Transverse colon (tissue), 4 donors: ENCODE results near the gene GAS7. TPM values are rescaled to one million over a fixed set of nuclear protein-coding genes. Genes with fewer than 3 reads are reported as not detected.
A peak's percentile ranks its signal among the peaks of the same experiment; 100 is the strongest.

ENCODE experiments used
- DNase-seq: peaks from one replicate; pipeline ENCODE4 v3.0.0-alpha.2; 2019
- H3K27ac ChIP-seq, 4 donors: fragments of 200-600 bp; sonication (generic); 2 replicates each; pipeline ENCODE4 v1.5.1; 2016 to 2018; ENCODE audit warnings: inconsistent platforms in 4 of 4
- H3K27me3 ChIP-seq: fragments of 200-600 bp; sonication (generic); 2 replicates; pipeline ENCODE4 v1.5.1; 2017; ENCODE audit warnings: inconsistent platforms
- H3K36me3 ChIP-seq, 4 donors: fragments of 200-600 bp; sonication (generic); 2 replicates each; pipeline ENCODE4 v1.5.1; 2017 to 2019; ENCODE audit warnings: inconsistent platforms in 4 of 4
- H3K4me1 ChIP-seq, 4 donors: fragments of 200-600 bp; sonication (generic); 2 replicates each; pipeline ENCODE4 v1.5.1; 2017 to 2020; ENCODE audit warnings: inconsistent platforms in 4 of 4
- H3K4me3 ChIP-seq, 4 donors: fragments of 200-600 bp; sonication (generic); 1 replicate in 1 of 4; 2 replicates in 3 of 4; pipeline versions ENCODE4 v1.5.1 to v1.6.1; 2017 to 2019; ENCODE audit warnings: inconsistent platforms in 4 of 4
- H3K9me3 ChIP-seq, 2 donors: fragments of 200-600 bp; sonication (generic); 2 replicates each; pipeline ENCODE4 v1.5.1; 2017 to 2019; ENCODE audit warnings: inconsistent platforms in 2 of 2
- EP300 ChIP-seq: sonication (generic); formaldehyde crosslinking; IDR thresholded peaks from one replicate; pipeline ENCODE4 v1.6.1; 2017; ENCODE audit warnings: antibody characterized with exemption, low read depth
- POLR2A ChIP-seq: fragments of 450-650 bp; IDR thresholded peaks from one replicate; pipeline ENCODE4 v1.6.1; 2016; ENCODE audit warnings: antibody characterized with exemption, mild to moderate bottlenecking, moderate library complexity
- POLR2AphosphoS5 ChIP-seq, 3 donors: sonication (generic); formaldehyde crosslinking; IDR thresholded peaks; one replicate each; pipeline ENCODE4 v1.6.1; 2016; ENCODE audit warnings: antibody characterized with exemption in 3 of 3
- WGBS, 2 donors: methylation state at CpG; one replicate each; pipeline ENCODE4 v1.1.5; 2018; ENCODE audit warnings: low coverage in 1 of 2; 5-methylcytosine and 5-hydroxymethylcytosine counted together
- in situ Hi-C, 4 donors: fragments of 200-750 bp; cut with MboI; loops; one replicate each; pipeline versions ENCODE4 v1.15.0 to v1.15.1; 2017; ENCODE audit warnings: low sequenced_read_pairs in 3 of 4, low pct_ligation_motif_present in 1 of 4, low pct_unique_long_range_greater_than_20kb in 1 of 4
- intact Hi-C: fragments of 100-400 bp; cut with DNase I; formaldehyde crosslinking; loops from one replicate; pipeline ENCODE4 v1.15.1; 2023; ENCODE audit warnings: low total_unique reads
- total RNA-seq, 4 donors: library from RNA; depleted of rRNA; stranded (reverse); fragments of >200 nt; gene quantifications; one replicate each; pipeline ENCODE4 v1.1.0, GENCODE V29; 2016
- TF ChIP-seq, protein P1 (sequence below), 5 experiments: fragments of 200-600 bp in 3 of 5; fragments of 450-650 bp in 2 of 5; sonication (generic) in 3 of 5; IDR thresholded peaks; 1 replicate in 2 of 5; 2 replicates in 3 of 5; pipeline ENCODE4 v1.5.1; 2016 to 2017; ENCODE audit warnings: antibody characterized with exemption in 5 of 5, inconsistent platforms in 3 of 5, mild to moderate bottlenecking in 2 of 5, moderate library complexity in 1 of 5

GAS7 gene
- total RNA-seq, 4 donors from 2014 or later = 9.2 to 59.1 (median 15.2) TPM

DNA sequence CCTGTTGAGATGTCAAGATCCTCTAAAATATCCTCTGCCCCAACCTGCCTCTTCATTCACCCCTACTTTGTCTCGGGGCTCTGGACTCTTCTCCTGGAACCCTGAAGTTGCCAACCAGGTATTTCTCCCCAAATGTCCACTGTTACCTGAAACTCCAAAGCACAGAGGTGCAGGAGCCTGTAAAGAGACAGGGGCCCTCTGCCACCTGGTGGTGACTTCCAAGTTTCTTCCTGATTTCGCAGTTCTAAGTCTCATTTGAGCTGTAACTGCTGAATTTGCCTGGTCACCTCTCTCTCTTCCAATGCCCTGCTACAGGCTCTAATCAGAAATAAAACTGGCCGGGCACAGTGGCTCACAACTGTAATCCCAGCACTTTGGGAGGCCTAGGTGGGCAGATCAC lies 216.2 kb downstream of the GAS7 start:
- intact Hi-C loops (no loop called here), in situ Hi-C loops (no loop called here)
- TF ChIP-seq, protein P1, sequence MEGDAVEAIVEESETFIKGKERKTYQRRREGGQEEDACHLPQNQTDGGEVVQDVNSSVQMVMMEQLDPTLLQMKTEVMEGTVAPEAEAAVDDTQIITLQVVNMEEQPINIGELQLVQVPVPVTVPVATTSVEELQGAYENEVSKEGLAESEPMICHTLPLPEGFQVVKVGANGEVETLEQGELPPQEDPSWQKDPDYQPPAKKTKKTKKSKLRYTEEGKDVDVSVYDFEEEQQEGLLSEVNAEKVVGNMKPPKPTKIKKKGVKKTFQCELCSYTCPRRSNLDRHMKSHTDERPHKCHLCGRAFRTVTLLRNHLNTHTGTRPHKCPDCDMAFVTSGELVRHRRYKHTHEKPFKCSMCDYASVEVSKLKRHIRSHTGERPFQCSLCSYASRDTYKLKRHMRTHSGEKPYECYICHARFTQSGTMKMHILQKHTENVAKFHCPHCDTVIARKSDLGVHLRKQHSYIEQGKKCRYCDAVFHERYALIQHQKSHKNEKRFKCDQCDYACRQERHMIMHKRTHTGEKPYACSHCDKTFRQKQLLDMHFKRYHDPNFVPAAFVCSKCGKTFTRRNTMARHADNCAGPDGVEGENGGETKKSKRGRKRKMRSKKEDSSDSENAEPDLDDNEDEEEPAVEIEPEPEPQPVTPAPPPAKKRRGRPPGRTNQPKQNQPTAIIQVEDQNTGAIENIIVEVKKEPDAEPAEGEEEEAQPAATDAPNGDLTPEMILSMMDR (IDR thresholded peaks at IDR 0.05) = peak in 4 of 5 experiments; percentile 11 to 27 (median 20)
- no peak for TF ChIP-seq EP300
- H3K27me3 ChIP-seq = no peaks in the 10 kb centered on the region
- no peaks in the 10 kb centered on the region for H3K36me3 ChIP-seq
- DNase-seq = peak; percentile 15
- peaks cover 0 to under 1% (median 0%) of the 10 kb centered on the region in 4 donors for H3K4me1 ChIP-seq
- no peak overlapping the region for H3K4me3 ChIP-seq
- H3K9me3 ChIP-seq = no peaks in the 10 kb centered on the region
- WGBS, 2 donors = 51% methylated on average over 3 of the region's 3 CpGs; no CpG with 5 or more reads in 1 of the 2 donors
- no peak overlapping the region for H3K27ac ChIP-seq

- no peaks in the 10 kb centered on the region for H3K36me3 ChIP-seq
- TF ChIP-seq EP300 (no peak), POLR2A (no peak), POLR2AphosphoS5 (IDR thresholded peaks at IDR 0.05) (no peak)
- TF ChIP-seq, protein P1 (IDR thresholded peaks at IDR 0.05) = no peak
- no peak overlapping the region for H3K27ac ChIP-seq
- in situ Hi-C loops = no loop called here
- intact Hi-C loops = no loop called here
- no peaks in the 10 kb centered on the region for H3K9me3 ChIP-seq
- WGBS, 2 donors = 40 to 91% methylated on average over 1 to 4 of the region's 4 CpGs
- no peak for DNase-seq
- no peaks in the 10 kb centered on the region for H3K27me3 ChIP-seq
- H3K4me1 ChIP-seq = no peaks in the 10 kb centered on the region
- H3K4me3 ChIP-seq = no peak overlapping the region
These were observed 217.0 kb downstream of the GAS7 start for GRCh38 chr17:9981344-9981915.

DNA sequence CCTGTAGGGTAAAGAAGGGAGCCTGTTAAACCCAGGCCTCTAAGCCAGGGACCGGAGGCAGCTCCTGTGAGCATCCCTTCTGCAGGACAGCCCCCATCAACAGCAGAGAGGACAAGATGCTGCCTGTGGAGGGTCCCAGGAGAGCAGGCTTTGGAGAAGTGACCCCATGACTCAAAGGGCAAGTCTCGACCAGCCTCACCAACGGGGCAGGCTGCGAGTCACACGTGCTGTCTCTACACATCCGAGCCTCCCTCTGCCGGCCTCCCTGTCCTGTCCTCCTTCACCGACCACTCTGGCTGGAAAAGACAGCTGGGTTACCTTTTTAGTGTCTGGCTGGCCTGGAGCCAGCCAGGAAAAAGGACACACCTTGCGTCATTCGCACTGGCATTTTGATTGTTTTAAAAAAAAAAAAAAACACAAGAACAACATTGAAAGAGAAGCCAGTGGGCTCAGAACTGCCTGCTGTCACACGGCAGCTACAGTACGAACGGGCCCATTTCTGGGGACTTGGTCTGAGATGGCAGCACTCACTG lies 218.9 kb downstream of the GAS7 start:
- intact Hi-C loops = no loop called here
- no peak for DNase-seq
- Histone ChIP-seq H3K36me3 (no peaks in the 10 kb centered on the region), H3K4me3 (no peak overlapping the region), H3K4me1 (no peaks in the 10 kb centered on the region), H3K27me3 (no peaks in the 10 kb centered on the region), H3K9me3 (no peaks in the 10 kb centered on the region), H3K27ac (no peak overlapping the region)
- 43 to 60% methylated on average over 7 to 11 of the region's 13 CpGs for WGBS, 2 donors
- in situ Hi-C loops = no loop called here
- TF ChIP-seq POLR2A = no peak
- TF ChIP-seq POLR2AphosphoS5 (IDR thresholded peaks at IDR 0.05) = no peak
- TF ChIP-seq, protein P1 (IDR thresholded peaks at IDR 0.05) = no peak
- no peak for TF ChIP-seq EP300

GRCh38 chr17:9977180-9977575 lies 221.2 kb downstream of the GAS7 start:
- no peaks in the 10 kb centered on the region for H3K9me3 ChIP-seq
- H3K4me1 ChIP-seq = peaks cover 0 to 3% (median 0%) of the 10 kb centered on the region in 4 donors
- 31 to 35% methylated on average over 3 of the region's 3 CpGs for WGBS, 2 donors
- intact Hi-C loops = no loop called here
- TF ChIP-seq POLR2A = no peak
- no peak for TF ChIP-seq EP300
- TF ChIP-seq POLR2AphosphoS5 (IDR thresholded peaks at IDR 0.05) = no peak
- TF ChIP-seq, protein P1 (IDR thresholded peaks at IDR 0.05) = no peak
- no peak for DNase-seq
- in situ Hi-C loops = no loop called here
- no peaks in the 10 kb centered on the region for H3K36me3 ChIP-seq
- H3K27ac ChIP-seq = no peak overlapping the region
- H3K4me3 ChIP-seq = no peak overlapping the region
- H3K27me3 ChIP-seq = no peaks in the 10 kb centered on the region
